AG04450 (cell line): Measurements from ENCODE around the gene TSC22D2. TPM values are rescaled to one million over a fixed set of nuclear protein-coding genes. Genes with fewer than 3 reads are reported as not detected.

Experiments
- CTCF ChIA-PET: fragments of 300-600, 350-600 bp; formaldehyde crosslinking; extraction: SDS; loops from one replicate; lab custom pipeline; 2022; ENCODE audit warnings: antibody characterized with exemption, inconsistent platforms; lab: Charles Lee
- POLR2A ChIA-PET: fragments of 350-600 bp; formaldehyde crosslinking; extraction: SDS; loops from one replicate; lab custom pipeline; 2021; ENCODE audit warnings: antibody characterized with exemption, inconsistent platforms; lab: Yijun Ruan, JAX
- DNase-seq: peaks from one replicate; pipeline ENCODE4 v3.0.0-alpha.2; 2011; ENCODE audit warnings: low read depth, low spot score
- H3K27ac ChIP-seq: one replicate; pipeline ENCODE4 v1.5.1; 2012; ENCODE audit warnings: low read depth, low read length, control low read depth
- H3K27me3 ChIP-seq: one replicate; pipeline ENCODE4 v1.6.0; 2012; ENCODE audit warnings: low read length; ENCODE audit not compliant: control insufficient read depth, insufficient read depth
- H3K4me3 ChIP-seq: 2 replicates; pipeline ENCODE4 v1.5.1; 2011; ENCODE audit warnings: mild to moderate bottlenecking, low read depth, low read length, control low read depth
- H3K9me3 ChIP-seq: 2 replicates; pipeline ENCODE4 v1.5.1; 2012; ENCODE audit warnings: low read length; ENCODE audit not compliant: control insufficient read depth, insufficient read depth
- CTCF ChIP-seq: IDR thresholded peaks from 2 replicates; pipeline ENCODE4 v1.5.1; 2011; ENCODE audit warnings: low read depth, low read length, control low read depth, inconsistent platforms
- polyA plus RNA-seq: library from polyadenylated mRNA; depleted of rRNA; stranded (reverse); fragments of >200 nt; gene quantifications from 2 replicates; pipeline ENCODE4 v1.2.3, GENCODE V29; 2011

The TSC22D2 gene
- polyA plus RNA-seq, 1 experiment: 28.4 TPM

DNA sequence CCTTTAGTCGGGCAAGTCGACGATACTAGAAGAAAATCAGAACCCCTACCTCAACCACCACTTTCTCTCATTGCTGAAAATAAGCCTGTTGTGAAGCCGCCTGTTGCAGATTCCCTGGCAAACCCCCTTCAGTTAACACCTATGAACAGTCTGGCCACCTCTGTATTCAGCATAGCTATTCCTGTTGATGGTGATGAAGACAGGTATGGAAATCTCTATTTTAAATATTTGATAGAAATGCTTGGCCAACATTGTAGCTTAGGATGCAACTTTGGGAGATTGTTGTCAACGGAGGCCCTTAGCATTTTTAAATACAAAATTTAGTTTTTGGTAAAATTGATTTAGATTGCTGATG is 3.0 kb downstream of the TSC22D2 start:
- CTCF ChIA-PET: interaction anchor here (0.7 to 2.7 kb wide), 6 partner anchors 60 to 494 kb away, joined by 3 to 21 read pairs (median 4); no protein-coding TSS in a partner anchor
- DNase-seq: no peak
- peak overlapping the region; percentile 53 for H3K27ac ChIP-seq
- H3K4me3 ChIP-seq: peak overlapping the region; percentile 96
- peaks cover 3% of the 10 kb centered on the region; the same call in 1 of the 2 replicates for H3K9me3 ChIP-seq
- POLR2A ChIA-PET: no interaction called here
- H3K27me3 ChIP-seq: no peaks in the 10 kb centered on the region
- TF ChIP-seq CTCF: no peak

GRCh38 chr3:150411546-150411945 is 3.4 kb downstream of the TSC22D2 start:
- ChIA-PET CTCF (interaction anchor here (0.7 to 2.7 kb wide), 5 partner anchors 60 to 494 kb away, joined by 3 to 21 read pairs (median 3); no protein-coding TSS in a partner anchor), POLR2A (no interaction called here)
- Histone ChIP-seq H3K27ac (no peak overlapping the region), H3K9me3 (peaks cover 3% of the 10 kb centered on the region; the same call in 1 of the 2 replicates), H3K4me3 (peak overlapping the region; percentile 96), H3K27me3 (no peaks in the 10 kb centered on the region)
- TF ChIP-seq CTCF: no peak
- DNase-seq: no peak

DNA sequence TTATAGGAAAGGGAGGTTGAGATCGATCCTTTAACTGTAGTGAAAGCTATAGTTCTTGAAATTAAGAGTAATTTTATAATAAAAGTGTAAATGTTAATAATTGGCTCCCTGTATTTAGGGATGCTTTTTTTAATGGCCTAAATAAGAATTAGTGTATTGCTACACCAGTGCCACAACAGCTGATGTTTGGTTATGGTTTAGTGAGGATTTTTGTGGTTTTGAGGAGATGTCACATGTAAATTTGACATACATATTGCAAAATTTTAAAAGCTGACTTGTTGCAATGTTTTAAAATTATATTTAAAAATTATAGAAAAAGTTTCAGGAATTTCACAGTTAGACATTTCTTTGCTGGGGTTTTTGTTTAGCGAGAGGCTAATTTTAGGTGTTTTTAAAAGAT is 3.9 kb downstream of the TSC22D2 start:
- ChIA-PET POLR2A (interaction anchor here (0.8 kb wide), 1 partner anchor 119 kb away, joined by 3 read pairs; no protein-coding TSS in a partner anchor), CTCF (interaction anchor here (0.9 to 2.7 kb wide), 4 partner anchors 84 to 446 kb away, joined by 3 to 21 read pairs (median 4); no protein-coding TSS in a partner anchor)
- Histone ChIP-seq H3K9me3 (peaks cover 3% of the 10 kb centered on the region; the same call in 1 of the 2 replicates), H3K27me3 (no peaks in the 10 kb centered on the region), H3K4me3 (peak overlapping the region; percentile 96), H3K27ac (no peak overlapping the region)
- no peak for DNase-seq
- TF ChIP-seq CTCF: no peak

DNA sequence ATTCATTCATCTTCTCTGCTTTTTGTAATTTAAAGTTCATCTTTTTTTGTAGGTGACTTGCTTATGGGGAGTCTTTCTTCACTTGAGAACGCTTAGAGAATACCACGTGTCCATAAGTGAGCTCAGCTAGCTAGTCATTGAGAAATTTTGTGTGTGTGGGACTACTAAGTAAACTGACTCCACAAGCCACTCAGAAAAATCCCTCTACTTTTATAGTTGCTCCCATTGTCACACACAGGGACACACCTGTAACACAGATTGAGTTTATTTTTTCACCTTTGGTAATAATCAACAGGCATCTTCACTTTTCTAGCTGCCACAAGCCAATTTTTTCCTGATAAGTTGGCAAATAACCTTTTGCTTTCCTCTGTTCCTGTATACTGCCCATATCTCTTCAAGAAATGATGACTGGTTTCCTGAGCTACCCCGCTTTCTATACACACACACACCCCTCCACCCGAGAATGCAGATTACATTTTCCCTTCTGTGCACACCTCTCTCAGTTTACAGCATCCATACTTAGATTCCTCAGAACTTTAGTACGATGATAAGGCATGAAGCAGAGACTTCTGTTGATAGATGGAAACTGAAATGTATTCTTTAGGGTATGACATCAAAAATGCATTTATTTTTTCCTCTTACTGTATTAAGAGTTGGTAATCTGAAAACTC is 4.6 kb downstream of the TSC22D2 start:
- peak; percentile 47 for DNase-seq
- TF ChIP-seq CTCF: no peak
- peak overlapping the region; percentile 96 for H3K4me3 ChIP-seq
- CTCF ChIA-PET: interaction anchor here (0.9 to 2.7 kb wide), 3 partner anchors 83 to 190 kb away, joined by 3 to 21 read pairs (median 6); no protein-coding TSS in a partner anchor
- H3K27ac ChIP-seq: no peak overlapping the region
- H3K9me3 ChIP-seq: peaks cover 3% of the 10 kb centered on the region; the same call in 1 of the 2 replicates
- no peaks in the 10 kb centered on the region for H3K27me3 ChIP-seq
- POLR2A ChIA-PET: interaction anchor here (0.6 to 0.8 kb wide), 2 partner anchors 120 to 796 kb away, joined by 3 read pairs; no protein-coding TSS in a partner anchor

DNA sequence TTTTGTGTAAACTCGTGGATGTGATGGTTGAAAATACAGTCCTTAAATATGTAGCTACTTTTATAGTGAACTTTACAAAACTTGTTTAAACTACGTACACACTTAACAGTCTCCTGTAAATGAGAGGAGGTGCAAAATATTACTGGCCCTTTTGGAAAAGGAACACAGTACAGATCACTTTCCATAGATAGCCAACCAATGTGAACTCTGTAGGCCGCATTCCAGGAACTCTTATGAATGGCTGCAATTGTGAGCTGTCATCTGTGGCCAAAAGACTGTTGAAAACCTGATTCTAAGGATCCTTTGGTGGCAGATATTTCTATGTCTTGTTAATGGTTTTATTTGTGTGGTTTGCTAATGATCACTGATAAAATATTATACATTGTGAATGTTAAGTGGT is 6.2 kb downstream of the TSC22D2 start:
- TF ChIP-seq CTCF: no peak
- peaks cover 2% of the 10 kb centered on the region; the same call in 1 of the 2 replicates for H3K9me3 ChIP-seq
- H3K27ac ChIP-seq: no peak overlapping the region
- POLR2A ChIA-PET: no interaction called here
- CTCF ChIA-PET: interaction anchor here (1.0 to 2.2 kb wide), 2 partner anchors 81 to 107 kb away, joined by 3 to 10 read pairs; no protein-coding TSS in a partner anchor
- no peak for DNase-seq
- H3K27me3 ChIP-seq: no peaks in the 10 kb centered on the region
- H3K4me3 ChIP-seq: peak overlapping the region; percentile 96
